Skeletal muscle tissue (tissue), 4 donors: ENCODE measurements around the gene HCFC1. TPM values are rescaled to one million over a fixed set of nuclear protein-coding genes. Genes with fewer than 3 reads are reported as not detected.
"Not testable (repeated sequence)": the region's sequence is repeated elsewhere in the genome, so short reads cannot be mapped to it uniquely, and the experiment has no call there.

Source experiments
- H3K27ac ChIP-seq: one replicate; pipeline ENCODE4 v1.7.0; 2013; ENCODE audit warnings: mild to moderate bottlenecking, low read depth, low read length, inconsistent platforms
- H3K27me3 ChIP-seq, 3 donors: one replicate each; pipeline ENCODE4 v1.7.0; 2013; ENCODE audit warnings: low read length in 3 of 3; ENCODE audit not compliant: control insufficient read depth in 3 of 3, insufficient read depth in 3 of 3
- H3K36me3 ChIP-seq, 3 donors: one replicate each; pipeline ENCODE4 v1.7.0; 2013; ENCODE audit warnings: low read length in 3 of 3; ENCODE audit not compliant: control insufficient read depth in 3 of 3, insufficient read depth in 3 of 3
- H3K4me1 ChIP-seq, 3 donors: one replicate each; pipeline ENCODE4 v1.7.0; 2013; ENCODE audit warnings: low read length in 3 of 3, mild to moderate bottlenecking in 3 of 3; ENCODE audit not compliant: control insufficient read depth in 3 of 3, insufficient read depth in 3 of 3
- H3K4me3 ChIP-seq, 3 donors: one replicate each; pipeline ENCODE4 v1.7.0; 2013; ENCODE audit warnings: low read length in 3 of 3
- H3K9ac ChIP-seq, 3 donors: one replicate each; pipeline ENCODE4 v1.7.0; 2013; ENCODE audit warnings: low read length in 3 of 3, mild to moderate bottlenecking in 3 of 3, moderate library complexity in 2 of 3, low read depth in 1 of 3
- H3K9me3 ChIP-seq, 3 donors: one replicate each; pipeline ENCODE4 v1.7.0; 2013; ENCODE audit warnings: low read length in 3 of 3; ENCODE audit not compliant: control insufficient read depth in 3 of 3
- total RNA-seq: library from RNA; depleted of rRNA; stranded (reverse); fragments of >200 nt; gene quantifications from one replicate; pipeline ENCODE4 v1.2.3, GENCODE V29; 2014
- donor health status: Osteomylitis.

The HCFC1 gene
- total RNA-seq, 1 donor from 2014 or later = 9.4 TPM

DNA sequence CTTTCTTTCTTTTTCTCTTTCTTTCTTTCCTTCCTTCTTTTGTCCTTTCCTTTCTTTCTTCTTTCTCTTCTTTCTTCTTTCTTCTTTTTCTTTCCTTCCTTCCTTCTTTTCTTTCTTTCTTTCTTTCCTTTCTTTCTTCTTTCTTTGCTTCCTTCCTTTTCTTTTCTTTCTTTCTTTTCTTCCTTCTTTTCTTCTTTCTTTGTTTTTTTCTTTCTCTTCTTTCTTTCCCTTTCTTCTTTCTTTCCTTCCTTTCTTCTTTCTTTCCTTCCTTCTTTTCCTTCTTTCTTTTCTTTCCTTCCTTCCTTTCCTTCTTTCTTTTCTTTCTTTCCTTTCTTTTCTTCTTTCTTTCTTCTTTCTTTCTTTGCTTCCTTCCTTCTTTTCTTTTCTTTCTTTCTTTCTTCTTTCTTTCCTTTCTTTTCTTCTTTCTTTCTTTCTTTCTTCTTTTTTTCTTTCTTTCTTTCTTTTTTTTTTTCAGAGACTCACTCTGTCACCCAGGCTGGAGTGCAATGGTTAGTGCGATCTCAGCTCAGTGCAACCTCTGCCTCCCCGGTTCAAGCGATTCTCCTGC lies 19.5 kb upstream of the HCFC1 start:
- H3K9ac ChIP-seq = no peak overlapping the region
- H3K27me3 ChIP-seq = peaks cover 0 to 4% (median 0%) of the 10 kb centered on the region in 3 donors
- no peaks in the 10 kb centered on the region for H3K4me1 ChIP-seq
- no peak overlapping the region for H3K4me3 ChIP-seq
- no peak overlapping the region for H3K27ac ChIP-seq
- no peaks in the 10 kb centered on the region for H3K36me3 ChIP-seq
- no peaks in the 10 kb centered on the region for H3K9me3 ChIP-seq

DNA sequence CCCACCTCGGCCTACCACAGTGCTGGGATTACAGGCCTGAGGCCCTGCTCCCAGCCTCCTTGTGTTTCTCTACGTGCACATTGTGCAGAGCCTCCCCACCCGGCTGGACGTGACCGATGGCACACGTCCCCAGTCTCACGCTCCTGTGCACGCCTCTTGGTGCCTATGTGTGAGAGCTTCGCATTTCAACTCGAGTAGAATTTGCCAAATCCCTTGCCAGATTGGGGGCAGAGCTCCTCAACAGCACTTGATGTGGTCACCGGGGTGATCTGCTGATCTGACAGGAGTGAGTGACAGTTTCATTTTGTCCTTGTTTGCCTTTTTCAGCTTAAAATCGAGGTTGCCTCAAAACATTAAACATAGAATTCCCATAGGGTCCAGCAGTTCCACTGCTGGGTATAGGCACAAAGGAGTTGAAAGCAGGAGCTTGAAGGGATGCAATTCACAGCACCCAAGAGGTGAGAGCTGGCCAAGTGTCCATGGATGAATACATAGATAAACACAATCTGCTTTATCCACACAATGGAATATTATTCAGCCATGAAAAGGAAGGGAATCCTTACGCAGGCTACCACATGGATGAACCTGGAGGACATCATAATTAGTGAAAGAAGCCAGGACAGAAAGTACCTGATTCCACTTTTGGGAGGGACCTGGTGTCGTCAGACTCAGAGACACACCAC lies 18.5 kb upstream of the HCFC1 start:
- H3K27me3 ChIP-seq = peaks cover 0 to 4% (median 0%) of the 10 kb centered on the region in 3 donors
- H3K4me3 ChIP-seq = no peak overlapping the region
- H3K27ac ChIP-seq = no peak overlapping the region

DNA sequence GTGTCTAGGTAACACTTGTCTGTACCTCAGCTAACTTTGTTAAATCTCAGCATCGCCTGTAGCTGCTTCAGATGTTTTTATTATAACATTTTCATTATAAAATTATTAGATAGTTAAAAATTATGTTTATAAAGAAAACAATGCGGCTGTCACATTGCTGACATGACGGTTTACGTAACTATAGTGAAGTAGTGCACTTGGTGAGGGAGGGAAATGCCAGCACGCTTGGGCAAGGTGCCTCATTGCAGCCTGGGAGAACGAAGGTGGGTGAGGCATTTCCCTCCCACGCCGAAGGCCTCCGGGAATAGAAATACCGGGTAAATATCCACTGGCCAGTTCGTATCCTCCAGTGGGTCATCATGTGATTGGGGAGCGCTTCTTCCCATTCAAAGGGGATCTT lies 16.9 kb upstream of the HCFC1 start:
- H3K9ac ChIP-seq = no peak overlapping the region
- H3K4me3 ChIP-seq = no peak overlapping the region
- no peaks in the 10 kb centered on the region for H3K9me3 ChIP-seq
- no peak overlapping the region for H3K27ac ChIP-seq
- peaks cover 0 to 4% (median 0%) of the 10 kb centered on the region in 3 donors for H3K27me3 ChIP-seq
- H3K4me1 ChIP-seq = peaks cover 0 to 10% (median 9%) of the 10 kb centered on the region in 3 donors
- H3K36me3 ChIP-seq = no peaks in the 10 kb centered on the region

More for the DNA sequence above, 18.5 kb upstream of the HCFC1 start:
- Histone ChIP-seq H3K36me3 (no peaks in the 10 kb centered on the region), H3K9me3 (no peaks in the 10 kb centered on the region), H3K9ac (no peak overlapping the region), H3K4me1 (peaks cover 0 to 2% (median 2%) of the 10 kb centered on the region in 3 donors)

DNA sequence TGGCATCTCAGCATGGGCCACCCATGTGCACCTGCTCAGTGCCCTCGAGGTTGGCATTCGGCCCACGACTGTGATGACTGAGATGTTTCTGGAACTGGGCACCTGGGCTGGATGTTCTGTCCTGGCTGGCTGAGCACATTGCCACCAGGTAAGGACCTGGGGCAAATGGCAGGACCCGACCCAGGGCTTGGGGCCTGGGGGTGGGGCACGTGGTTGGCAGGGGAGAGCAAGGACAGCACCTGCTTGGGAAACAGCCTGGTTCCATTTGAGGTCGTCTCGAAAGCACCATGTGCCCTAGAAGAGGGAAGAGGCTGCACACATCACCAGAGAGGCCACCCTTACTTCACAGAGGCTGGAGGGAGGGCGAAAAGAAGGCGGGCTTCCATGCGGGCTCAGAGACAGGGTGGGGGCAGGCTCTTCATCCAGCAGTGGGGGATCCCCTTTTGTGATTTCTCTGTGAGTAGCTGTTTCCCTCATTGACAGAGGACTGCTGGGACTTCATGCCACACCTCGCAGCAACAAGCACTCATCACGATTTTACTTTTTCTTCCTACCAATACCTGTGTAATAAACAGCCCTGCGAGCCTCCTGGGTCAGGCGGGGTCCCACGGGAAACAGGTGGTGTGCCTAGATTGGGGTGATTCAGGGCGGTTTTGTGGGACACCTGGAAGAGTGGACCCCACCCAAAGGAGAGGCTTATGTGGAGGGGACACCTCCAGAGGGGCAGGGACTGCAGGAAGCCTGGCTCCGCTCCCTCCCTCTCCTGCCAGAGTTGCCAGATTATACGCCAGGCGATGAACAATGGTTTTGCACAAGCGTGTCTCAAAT lies 12.9 kb upstream of the HCFC1 start:
- Histone ChIP-seq H3K27ac (no peak overlapping the region), H3K4me1 (peaks cover 0 to 10% (median 9%) of the 10 kb centered on the region in 3 donors), H3K9me3 (no peaks in the 10 kb centered on the region), H3K36me3 (peaks cover 0 to 6% (median 0%) of the 10 kb centered on the region in 3 donors), H3K27me3 (no peaks in the 10 kb centered on the region), H3K4me3 (no peak overlapping the region), H3K9ac (no peak overlapping the region)

DNA sequence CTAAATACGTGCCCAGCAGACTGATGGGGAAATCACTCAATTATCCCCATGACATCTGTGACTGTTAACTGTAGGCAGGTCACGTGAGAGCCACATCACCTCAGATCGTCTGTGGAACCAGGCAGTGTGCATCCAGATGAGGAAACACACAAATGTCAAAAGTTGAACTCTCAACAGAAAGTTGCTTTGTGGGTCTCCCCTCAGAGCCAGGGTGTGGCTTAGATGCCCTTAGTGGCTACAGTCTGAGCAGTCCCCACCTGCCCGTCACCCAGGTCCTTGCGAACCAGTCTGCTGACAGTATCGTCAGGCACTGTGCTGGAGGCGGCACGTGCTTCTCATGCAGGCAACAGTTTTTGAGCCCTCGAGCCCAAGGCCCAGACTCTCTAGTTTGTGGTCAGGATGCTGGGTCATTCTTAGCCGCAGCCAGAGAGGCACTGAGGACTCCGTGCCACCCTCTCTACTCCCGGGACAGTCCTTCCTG lies 11.7 kb upstream of the HCFC1 start:
- Histone ChIP-seq H3K4me1 (peaks cover 0 to 10% (median 9%) of the 10 kb centered on the region in 3 donors), H3K9me3 (no peaks in the 10 kb centered on the region), H3K4me3 (no peak overlapping the region), H3K36me3 (peaks cover 0 to 6% (median 0%) of the 10 kb centered on the region in 3 donors), H3K27ac (no peak overlapping the region), H3K9ac (no peak overlapping the region), H3K27me3 (no peaks in the 10 kb centered on the region)

DNA sequence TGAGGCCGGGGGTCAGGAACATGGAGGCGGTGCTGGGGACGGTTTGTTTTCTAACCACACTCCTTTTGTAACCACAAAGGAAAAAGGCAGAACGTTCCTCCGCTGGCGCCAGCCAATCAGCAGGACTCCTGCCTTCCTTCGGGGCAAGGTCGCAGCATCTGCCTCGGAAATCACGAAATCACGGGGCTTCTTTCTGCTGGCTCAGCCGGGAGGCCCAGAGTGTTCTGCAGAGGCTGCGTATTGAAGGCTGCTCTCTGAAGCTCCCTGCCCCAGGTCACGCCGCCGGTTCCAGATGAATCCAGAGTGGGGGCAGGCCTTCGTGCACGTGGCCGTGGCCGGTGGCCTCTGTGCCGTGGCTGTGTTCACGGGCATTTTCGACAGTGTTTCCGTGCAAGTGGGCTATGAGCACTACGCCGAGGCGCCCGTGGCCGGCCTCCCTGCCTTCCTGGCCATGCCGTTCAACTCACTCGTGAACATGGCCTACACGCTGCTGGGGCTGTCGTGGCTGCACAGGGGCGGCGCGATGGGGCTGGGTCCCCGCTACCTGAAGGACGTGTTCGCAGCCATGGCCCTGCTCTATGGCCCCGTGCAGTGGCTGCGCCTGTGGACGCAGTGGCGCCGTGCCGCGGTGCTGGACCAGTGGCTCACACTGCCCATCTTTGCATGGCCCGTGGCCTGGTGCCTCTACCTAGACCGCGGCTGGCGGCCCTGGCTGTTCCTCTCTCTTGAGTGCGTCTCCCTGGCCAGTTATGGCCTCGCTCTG lies 10.3 kb upstream of the HCFC1 start:
- no peak overlapping the region for H3K4me3 ChIP-seq
- no peak overlapping the region for H3K27ac ChIP-seq
- no peaks in the 10 kb centered on the region for H3K27me3 ChIP-seq
- no peak overlapping the region for H3K9ac ChIP-seq
- H3K36me3 ChIP-seq = peaks cover 0 to 6% (median 0%) of the 10 kb centered on the region in 3 donors
- H3K9me3 ChIP-seq = no peaks in the 10 kb centered on the region
- peaks cover 0 to 10% (median 9%) of the 10 kb centered on the region in 3 donors for H3K4me1 ChIP-seq

DNA sequence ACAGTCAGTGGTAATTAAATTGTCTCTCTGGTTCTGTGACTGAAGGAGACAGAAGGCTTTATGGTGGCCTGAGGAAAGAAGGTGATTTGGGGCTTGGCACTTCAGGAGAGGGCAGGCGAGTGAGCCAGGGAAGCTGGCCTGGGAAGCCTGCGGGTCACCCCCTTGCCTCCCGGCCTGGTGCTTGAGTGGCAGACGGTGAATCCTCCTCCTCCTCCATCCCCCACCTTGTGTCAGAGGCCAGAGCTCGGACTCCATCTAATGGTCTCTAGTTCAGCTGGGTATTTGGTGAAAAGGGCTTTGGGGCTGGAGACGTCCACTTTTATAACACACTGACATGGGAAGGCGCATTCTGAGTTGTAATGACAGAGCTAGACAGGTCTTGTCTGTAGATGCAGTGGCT lies 9.6 kb upstream of the HCFC1 start:
- H3K27ac ChIP-seq = peak overlapping the region; percentile 40

DNA sequence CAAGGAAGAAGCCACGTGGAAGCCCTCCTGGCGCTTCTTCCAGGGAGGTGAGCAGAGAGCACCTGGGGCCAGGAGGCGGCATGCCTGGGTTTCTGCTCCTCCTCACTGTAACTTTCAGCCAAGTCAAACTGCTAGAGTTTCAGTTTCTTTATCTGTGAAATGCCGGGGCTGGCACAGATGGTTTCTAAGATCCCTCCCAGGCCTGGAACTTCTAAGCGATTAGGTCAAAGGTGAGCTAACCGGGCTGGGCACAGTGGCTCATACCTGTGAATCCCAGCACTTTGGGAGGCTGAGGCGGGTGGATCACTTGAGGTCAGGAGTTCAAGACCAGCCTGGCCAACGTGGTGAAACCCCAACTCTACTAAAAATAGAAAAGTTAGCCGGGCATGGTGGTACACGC lies 8.8 kb upstream of the HCFC1 start:
- not testable (repeated sequence) for H3K27me3 ChIP-seq, H3K4me1 ChIP-seq, H3K9ac ChIP-seq, H3K27ac ChIP-seq, H3K36me3 ChIP-seq, H3K4me3 ChIP-seq, H3K9me3 ChIP-seq

More for the DNA sequence above, 9.6 kb upstream of the HCFC1 start:
- H3K9ac ChIP-seq = no peak overlapping the region
- peaks cover 0 to 10% (median 9%) of the 10 kb centered on the region in 3 donors for H3K4me1 ChIP-seq
- H3K27me3 ChIP-seq = no peaks in the 10 kb centered on the region
- H3K4me3 ChIP-seq = no peak overlapping the region
- H3K36me3 ChIP-seq = peaks cover 0 to 6% (median 0%) of the 10 kb centered on the region in 3 donors
- H3K9me3 ChIP-seq = no peaks in the 10 kb centered on the region

DNA sequence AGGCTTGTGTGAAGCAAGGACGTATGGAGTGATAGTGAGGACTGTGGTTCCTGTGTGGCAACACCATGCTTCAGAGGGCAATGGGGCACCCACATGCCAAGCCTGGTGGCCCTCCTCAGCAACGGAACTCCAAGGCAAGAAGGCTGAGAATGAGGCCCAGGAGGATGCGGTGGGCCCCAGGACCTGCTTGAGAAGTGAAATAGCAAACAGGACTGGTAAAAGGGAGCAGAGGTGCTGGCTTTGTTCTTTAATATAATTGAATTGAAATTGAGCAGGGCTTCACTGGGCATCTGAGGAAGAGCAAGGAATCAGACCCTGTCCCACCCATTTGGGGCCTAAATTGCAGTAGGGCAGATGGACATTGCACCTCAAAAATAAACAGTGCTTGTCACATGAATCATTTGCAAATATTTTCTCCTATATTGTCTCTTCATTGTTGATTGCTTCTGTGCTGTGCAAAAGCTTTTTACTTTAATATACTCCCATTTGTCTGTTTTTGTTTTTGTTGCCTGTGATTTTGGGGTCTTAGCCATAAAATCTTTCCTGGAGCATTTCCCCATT lies 3.2 kb upstream of the HCFC1 start:
- Histone ChIP-seq H3K27ac (peak overlapping the region; percentile 83), H3K4me1 (peaks cover 16 to 23% (median 17%) of the 10 kb centered on the region in 3 donors), H3K4me3 (no peak overlapping the region), H3K27me3 (no peaks in the 10 kb centered on the region), H3K9ac (no peak overlapping the region), H3K36me3 (no peaks in the 10 kb centered on the region), H3K9me3 (no peaks in the 10 kb centered on the region)
